ENCODE data around the gene S1PR1.

GRCh38 chr1:101276818-101277217 lies 40.0 kb downstream of the S1PR1 start:
- TF ChIP-seq PPARA (CRISPR knock-in tag; IDR thresholded peaks at IDR 0.05; ENCODE audit: borderline replicate concordance) (no peak), CSRNP3 (CRISPR knock-in tag; IDR thresholded peaks at IDR 0.05) (no peak), ZNF565 (CRISPR knock-in tag; conservative IDR thresholded peaks at IDR 0.05; ENCODE audit: low read depth) (no peak), ZFP3 (CRISPR knock-in tag; IDR thresholded peaks at IDR 0.05) (no peak), ESRRG (CRISPR knock-in tag; IDR thresholded peaks at IDR 0.05) (no peak), ZNF70 (CRISPR knock-in tag; IDR thresholded peaks at IDR 0.05) (no peak), PATZ1 (CRISPR knock-in tag; IDR thresholded peaks at IDR 0.05; ENCODE audit: borderline replicate concordance) (no peak), ZFP30 (CRISPR knock-in tag; IDR thresholded peaks at IDR 0.05) (no peak), ZC3H10 (CRISPR knock-in tag; IDR thresholded peaks at IDR 0.05) (no peak), POU6F1 (CRISPR knock-in tag; IDR thresholded peaks at IDR 0.05; ENCODE audit: borderline replicate concordance, low read depth) (no peak), CSDC2 (CRISPR knock-in tag; IDR thresholded peaks at IDR 0.05) (no peak)
- TF ChIP-seq, protein P1, sequence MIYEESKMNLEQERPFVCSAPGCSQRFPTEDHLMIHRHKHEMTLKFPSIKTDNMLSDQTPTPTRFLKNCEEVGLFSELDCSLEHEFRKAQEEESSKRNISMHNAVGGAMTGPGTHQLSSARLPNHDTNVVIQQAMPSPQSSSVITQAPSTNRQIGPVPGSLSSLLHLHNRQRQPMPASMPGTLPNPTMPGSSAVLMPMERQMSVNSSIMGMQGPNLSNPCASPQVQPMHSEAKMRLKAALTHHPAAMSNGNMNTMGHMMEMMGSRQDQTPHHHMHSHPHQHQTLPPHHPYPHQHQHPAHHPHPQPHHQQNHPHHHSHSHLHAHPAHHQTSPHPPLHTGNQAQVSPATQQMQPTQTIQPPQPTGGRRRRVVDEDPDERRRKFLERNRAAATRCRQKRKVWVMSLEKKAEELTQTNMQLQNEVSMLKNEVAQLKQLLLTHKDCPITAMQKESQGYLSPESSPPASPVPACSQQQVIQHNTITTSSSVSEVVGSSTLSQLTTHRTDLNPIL (CRISPR knock-in tag; IDR thresholded peaks at IDR 0.05; ENCODE audit: low read depth), result no peak
